ENCODE results near the gene CASK.

- no peak for TF ChIP-seq POLR2A (IDR thresholded peaks at IDR 0.05; ENCODE audit: low read depth)
- TF ChIP-seq CTCF (IDR thresholded peaks at IDR 0.05): no peak
- TF ChIP-seq EP300 (IDR thresholded peaks at IDR 0.05): no peak
- TF ChIP-seq POLR2AphosphoS5 (IDR thresholded peaks at IDR 0.05): no peak
Measured at GRCh38 chrX:41666251-41666650, 257.1 kb downstream of the CASK start.
